ENCODE measurements around the gene MED29. TPM values are rescaled to one million over a fixed set of nuclear protein-coding genes. Genes with fewer than 3 reads are reported as not detected.

MED29 gene
- total and polyA plus RNA-seq, 2 experiments from 2014 or later: 26.1 to 62.0 TPM

GRCh38 chr19:39379865-39380396, 11.2 kb upstream of the MED29 start:
- DNase-seq (ENCODE audit: low spot score) (no peak), ATAC-seq (no peak)
- no peak for TF ChIP-seq ZNF331 (CRISPR knock-in tag; IDR thresholded peaks at IDR 0.05; ENCODE audit: low read depth)
- H3K9me3 Mint-ChIP-seq: no peaks in the 10 kb centered on the region
- Histone ChIP-seq H3K79me2 (replicated peaks; ENCODE audit: insufficient read depth) (no peaks in the 10 kb centered on the region), H4K20me1 (replicated peaks; ENCODE audit: insufficient read depth) (peaks cover 13% of the 10 kb centered on the region), H3F3A (replicated peaks; ENCODE audit: low read depth) (no peaks in the 10 kb centered on the region), H3K4me1 (ENCODE audit: insufficient read depth) (peaks cover 2% of the 10 kb centered on the region; the same call in 1 of the 2 replicates), H3K9me2 (ENCODE audit: insufficient read depth) (no peaks in the 10 kb centered on the region), H3K36me3 (ENCODE audit: insufficient read depth) (peaks cover 29% of the 10 kb centered on the region), H3K27ac (ENCODE audit: low read depth) (no peak overlapping the region), H2AFZ (no peak overlapping the region), H3K4me2 (no peak overlapping the region), H3K27me3 (ENCODE audit: insufficient read depth) (no peaks in the 10 kb centered on the region), H3K4me3 (no peak overlapping the region)
- no peak overlapping the region for H3K27ac Mint-ChIP-seq
- H3K36me3 Mint-ChIP-seq (ENCODE audit: low read depth): peaks cover 76% of the 10 kb centered on the region
- H3K4me1 Mint-ChIP-seq: peaks cover 3% of the 10 kb centered on the region; the same call in 2 of the 3 replicates
- peaks cover 8% of the 10 kb centered on the region for H3K27me3 Mint-ChIP-seq (ENCODE audit: insufficient read depth, low read depth, poor library complexity)
- no peak overlapping the region for H3K4me3 Mint-ChIP-seq

DNA sequence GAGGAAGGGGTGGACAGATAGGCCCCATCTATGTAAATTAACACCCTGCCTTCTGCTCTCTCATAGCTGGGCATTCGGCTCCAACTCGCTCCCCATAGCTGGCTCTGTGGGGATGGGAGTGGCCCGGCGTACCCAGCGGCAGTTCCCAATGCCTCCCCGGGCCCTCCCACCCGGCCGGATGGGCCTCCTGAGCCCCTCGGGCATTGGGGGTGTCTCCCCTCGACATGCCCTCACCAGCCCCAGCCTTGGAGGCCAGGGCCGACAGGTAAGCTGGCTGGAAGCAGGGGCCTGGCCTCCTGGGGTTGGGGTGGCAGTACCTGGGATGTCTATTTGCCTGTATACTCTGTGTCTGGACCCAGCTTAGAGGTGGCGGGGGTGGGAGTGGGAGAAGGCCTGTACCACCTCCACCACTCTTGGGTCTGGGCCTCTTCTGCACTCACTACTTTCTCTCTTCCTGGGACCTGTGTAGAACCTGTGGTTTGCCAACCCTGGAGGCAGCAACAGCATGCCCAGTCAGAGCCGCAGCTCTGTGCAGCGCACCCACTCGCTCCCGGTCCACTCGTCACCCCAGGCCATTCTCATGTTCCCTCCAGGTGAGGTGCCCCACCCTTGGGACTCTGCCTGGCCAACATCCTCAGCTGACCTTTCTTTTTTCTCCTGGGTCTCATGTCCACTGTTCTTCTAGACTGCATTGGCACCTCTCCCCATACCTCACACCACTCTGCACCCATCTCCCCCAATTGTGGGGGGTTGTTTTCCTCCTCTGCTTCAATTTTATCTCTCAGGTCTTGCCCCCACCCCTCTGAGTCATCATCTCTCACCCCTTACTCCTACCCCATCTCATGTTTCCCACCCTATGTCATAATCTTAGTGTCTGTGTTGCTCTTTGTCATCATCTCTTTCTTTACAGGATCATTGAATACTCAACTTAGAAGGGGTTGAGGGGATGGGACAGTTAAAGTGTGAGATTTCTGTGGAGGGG, 10.4 kb upstream of the MED29 start:
- peaks cover 6% of the 10 kb centered on the region; the same call in 1 of the 2 replicates for H3K4me1 ChIP-seq (ENCODE audit: insufficient read depth)
- no peak overlapping the region for H3K4me2 ChIP-seq
- no peak overlapping the region for H3K27ac Mint-ChIP-seq
- peaks cover 17% of the 10 kb centered on the region for H3K27me3 Mint-ChIP-seq (ENCODE audit: insufficient read depth, low read depth, poor library complexity)
- no peaks in the 10 kb centered on the region for H3K79me2 ChIP-seq (replicated peaks; ENCODE audit: insufficient read depth)
- H3K36me3 Mint-ChIP-seq (ENCODE audit: low read depth): peaks cover 79% of the 10 kb centered on the region
- H3K4me3 Mint-ChIP-seq: no peak overlapping the region; the same call in 2 of the 3 replicates
- peaks cover 16% of the 10 kb centered on the region for H4K20me1 ChIP-seq (replicated peaks; ENCODE audit: insufficient read depth)
- no peak overlapping the region for H2AFZ ChIP-seq
- H3K36me3 ChIP-seq (ENCODE audit: insufficient read depth): peaks cover 32% of the 10 kb centered on the region
- DNase-seq (ENCODE audit: low spot score): no peak
- no peak for ATAC-seq
- H3K4me1 Mint-ChIP-seq: peaks cover 11% of the 10 kb centered on the region
- no peak overlapping the region for H3K4me3 ChIP-seq
- no peaks in the 10 kb centered on the region for H3K27me3 ChIP-seq (ENCODE audit: insufficient read depth)
- H3K9me2 ChIP-seq (ENCODE audit: insufficient read depth): no peaks in the 10 kb centered on the region
- no peaks in the 10 kb centered on the region for H3K9me3 Mint-ChIP-seq
- peaks cover 4% of the 10 kb centered on the region; the same call in 1 of the 2 replicates for H3F3A ChIP-seq (replicated peaks; ENCODE audit: low read depth)
- no peak overlapping the region for H3K27ac ChIP-seq (ENCODE audit: low read depth)
- TF ChIP-seq, protein P1, sequence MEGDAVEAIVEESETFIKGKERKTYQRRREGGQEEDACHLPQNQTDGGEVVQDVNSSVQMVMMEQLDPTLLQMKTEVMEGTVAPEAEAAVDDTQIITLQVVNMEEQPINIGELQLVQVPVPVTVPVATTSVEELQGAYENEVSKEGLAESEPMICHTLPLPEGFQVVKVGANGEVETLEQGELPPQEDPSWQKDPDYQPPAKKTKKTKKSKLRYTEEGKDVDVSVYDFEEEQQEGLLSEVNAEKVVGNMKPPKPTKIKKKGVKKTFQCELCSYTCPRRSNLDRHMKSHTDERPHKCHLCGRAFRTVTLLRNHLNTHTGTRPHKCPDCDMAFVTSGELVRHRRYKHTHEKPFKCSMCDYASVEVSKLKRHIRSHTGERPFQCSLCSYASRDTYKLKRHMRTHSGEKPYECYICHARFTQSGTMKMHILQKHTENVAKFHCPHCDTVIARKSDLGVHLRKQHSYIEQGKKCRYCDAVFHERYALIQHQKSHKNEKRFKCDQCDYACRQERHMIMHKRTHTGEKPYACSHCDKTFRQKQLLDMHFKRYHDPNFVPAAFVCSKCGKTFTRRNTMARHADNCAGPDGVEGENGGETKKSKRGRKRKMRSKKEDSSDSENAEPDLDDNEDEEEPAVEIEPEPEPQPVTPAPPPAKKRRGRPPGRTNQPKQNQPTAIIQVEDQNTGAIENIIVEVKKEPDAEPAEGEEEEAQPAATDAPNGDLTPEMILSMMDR (conservative IDR thresholded peaks at IDR 0.05; ENCODE audit: low read depth in 2 of 2): no peak
- TF ChIP-seq EZH2phosphoT487 (IDR thresholded peaks at IDR 0.05; ENCODE audit: unreplicated experiment) (no peak), ZNF331 (CRISPR knock-in tag; IDR thresholded peaks at IDR 0.05; ENCODE audit: low read depth) (no peak), ZNF462 (CRISPR knock-in tag; IDR thresholded peaks at IDR 0.05) (no peak), NANOG (IDR thresholded peaks at IDR 0.05; ENCODE audit: borderline replicate concordance) (no peak), POLR2AphosphoS5 (IDR thresholded peaks at IDR 0.05; ENCODE audit: low read depth) (no peak), ZNF114 (CRISPR knock-in tag; IDR thresholded peaks at IDR 0.05) (no peak), EZH2 (IDR thresholded peaks at IDR 0.05; ENCODE audit: low read depth, unreplicated experiment) (no peak), CREB1 (CRISPR knock-in tag; IDR thresholded peaks at IDR 0.05; ENCODE audit: low read depth) (no peak), JUNB (IDR thresholded peaks at IDR 0.05; ENCODE audit: unreplicated experiment) (no peak), ETS1 (IDR thresholded peaks at IDR 0.05) (no peak)
